Measurements from ENCODE around the gene TLE4.

TLE4 gene

DNA sequence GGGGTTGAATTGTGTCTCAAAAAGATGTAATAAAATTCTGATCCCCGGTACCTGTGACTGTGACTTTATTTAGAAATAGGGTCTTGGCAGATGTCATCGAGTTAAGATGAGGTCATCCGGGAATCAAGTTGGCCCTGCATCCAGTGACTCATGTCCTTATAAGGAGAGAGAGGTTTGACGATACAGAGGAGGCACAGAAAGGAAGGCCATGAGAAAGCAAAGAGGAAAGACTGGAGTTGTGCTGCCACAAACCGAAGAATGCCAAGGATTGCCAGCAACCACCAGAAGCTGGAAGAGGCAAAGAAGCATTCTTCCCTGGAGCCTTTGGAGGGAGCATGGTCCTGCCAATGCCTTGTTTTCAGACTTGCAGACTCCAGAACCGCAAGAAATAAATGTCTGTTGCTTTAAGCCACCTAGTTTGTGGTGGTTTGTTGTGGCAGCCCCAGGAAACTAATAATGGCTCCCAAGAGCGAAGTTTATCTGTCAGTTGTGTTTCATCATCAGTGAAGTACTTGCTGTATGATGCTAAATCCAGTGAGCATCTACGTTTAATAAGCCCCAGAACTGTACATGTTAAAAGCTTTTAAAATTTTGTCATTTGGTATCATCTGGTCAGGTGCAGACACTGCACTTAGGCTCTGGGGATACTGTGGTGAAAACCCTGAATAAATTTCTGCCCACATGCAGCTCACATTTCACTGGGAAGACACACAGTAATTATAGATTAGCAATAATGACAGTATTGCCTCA is 114.8 kb downstream of the TLE4 start:
- TF ChIP-seq, protein P1, sequence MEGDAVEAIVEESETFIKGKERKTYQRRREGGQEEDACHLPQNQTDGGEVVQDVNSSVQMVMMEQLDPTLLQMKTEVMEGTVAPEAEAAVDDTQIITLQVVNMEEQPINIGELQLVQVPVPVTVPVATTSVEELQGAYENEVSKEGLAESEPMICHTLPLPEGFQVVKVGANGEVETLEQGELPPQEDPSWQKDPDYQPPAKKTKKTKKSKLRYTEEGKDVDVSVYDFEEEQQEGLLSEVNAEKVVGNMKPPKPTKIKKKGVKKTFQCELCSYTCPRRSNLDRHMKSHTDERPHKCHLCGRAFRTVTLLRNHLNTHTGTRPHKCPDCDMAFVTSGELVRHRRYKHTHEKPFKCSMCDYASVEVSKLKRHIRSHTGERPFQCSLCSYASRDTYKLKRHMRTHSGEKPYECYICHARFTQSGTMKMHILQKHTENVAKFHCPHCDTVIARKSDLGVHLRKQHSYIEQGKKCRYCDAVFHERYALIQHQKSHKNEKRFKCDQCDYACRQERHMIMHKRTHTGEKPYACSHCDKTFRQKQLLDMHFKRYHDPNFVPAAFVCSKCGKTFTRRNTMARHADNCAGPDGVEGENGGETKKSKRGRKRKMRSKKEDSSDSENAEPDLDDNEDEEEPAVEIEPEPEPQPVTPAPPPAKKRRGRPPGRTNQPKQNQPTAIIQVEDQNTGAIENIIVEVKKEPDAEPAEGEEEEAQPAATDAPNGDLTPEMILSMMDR (IDR thresholded peaks at IDR 0.05; ENCODE audit: borderline replicate concordance, control extremely low read depth, extremely low read depth, insufficient read depth, missing control alignments): no peak
- in situ Hi-C loops (cut with MboI; ENCODE audit: low sequenced_read_pairs, unreplicated experiment): no loop called here
- no peak for DNase-seq (ENCODE audit: low spot score)

DNA sequence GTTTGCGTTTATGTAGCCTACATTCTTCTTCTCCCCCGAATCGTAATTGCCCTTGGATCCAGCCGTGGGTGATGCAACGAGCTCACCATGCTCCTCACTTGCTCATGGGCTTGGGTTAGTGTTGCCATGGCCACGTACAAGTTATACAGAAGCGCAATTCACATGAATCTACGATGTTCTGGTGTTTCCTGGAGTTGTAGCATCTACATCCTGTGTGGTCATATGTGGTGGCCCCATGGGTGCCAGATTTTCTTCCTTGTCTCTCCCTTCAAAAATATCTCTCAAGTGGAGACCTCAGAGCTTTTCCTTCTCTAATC is 115.3 kb downstream of the TLE4 start:
- in situ Hi-C loops (cut with MboI; ENCODE audit: low sequenced_read_pairs, unreplicated experiment): no loop called here
- TF ChIP-seq, protein P1 (IDR thresholded peaks at IDR 0.05; ENCODE audit: borderline replicate concordance, control extremely low read depth, extremely low read depth, insufficient read depth, missing control alignments): no peak
- no peak for DNase-seq (ENCODE audit: low spot score)

DNA sequence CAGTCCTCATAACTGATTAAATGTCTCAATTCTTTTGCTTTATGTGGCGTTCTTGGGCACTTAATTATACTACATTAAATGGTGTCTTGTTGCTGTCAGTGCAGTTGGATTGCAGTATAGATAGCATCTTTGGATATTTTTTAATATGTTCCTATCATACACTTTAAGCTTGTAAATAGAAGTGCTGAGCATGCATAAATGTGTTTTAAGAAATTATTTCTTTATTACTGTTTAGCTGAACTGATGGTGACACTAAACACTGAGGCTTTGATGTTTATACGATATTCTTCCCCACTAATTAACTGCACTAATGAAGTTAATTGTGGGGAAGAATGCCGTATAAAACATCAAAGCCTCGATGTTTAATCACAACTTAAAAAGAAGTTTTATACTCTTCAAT is 116.6 kb downstream of the TLE4 start:
- no peak for DNase-seq (ENCODE audit: low spot score)
- in situ Hi-C loops (cut with MboI; ENCODE audit: low sequenced_read_pairs, unreplicated experiment): no loop called here
- TF ChIP-seq, protein P1 (IDR thresholded peaks at IDR 0.05; ENCODE audit: borderline replicate concordance, control extremely low read depth, extremely low read depth, insufficient read depth, missing control alignments): no peak

DNA sequence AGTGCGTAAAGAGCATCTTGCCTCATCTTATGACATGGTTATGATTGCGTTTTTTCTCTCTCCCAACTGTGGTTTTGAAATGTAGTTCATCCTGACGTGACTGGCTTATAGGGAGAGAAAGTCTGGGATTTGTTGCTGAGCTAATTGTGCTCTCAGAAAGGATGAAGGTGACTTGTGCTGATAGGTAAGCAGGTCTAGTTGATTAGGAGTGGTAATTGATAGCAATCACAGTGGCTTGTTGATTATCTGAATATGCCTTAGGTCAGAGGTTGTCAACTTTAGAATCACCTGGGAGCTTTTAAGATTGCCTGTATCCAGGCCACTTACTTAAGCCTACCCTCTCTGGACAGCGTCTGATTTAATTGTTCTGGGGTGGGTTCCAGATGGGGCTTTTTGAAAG is 117.8 kb downstream of the TLE4 start:
- TF ChIP-seq, protein P1 (IDR thresholded peaks at IDR 0.05; ENCODE audit: borderline replicate concordance, control extremely low read depth, extremely low read depth, insufficient read depth, missing control alignments): no peak
- in situ Hi-C loops (cut with MboI; ENCODE audit: low sequenced_read_pairs, unreplicated experiment): no loop called here
- no peak for DNase-seq (ENCODE audit: low spot score)

DNA sequence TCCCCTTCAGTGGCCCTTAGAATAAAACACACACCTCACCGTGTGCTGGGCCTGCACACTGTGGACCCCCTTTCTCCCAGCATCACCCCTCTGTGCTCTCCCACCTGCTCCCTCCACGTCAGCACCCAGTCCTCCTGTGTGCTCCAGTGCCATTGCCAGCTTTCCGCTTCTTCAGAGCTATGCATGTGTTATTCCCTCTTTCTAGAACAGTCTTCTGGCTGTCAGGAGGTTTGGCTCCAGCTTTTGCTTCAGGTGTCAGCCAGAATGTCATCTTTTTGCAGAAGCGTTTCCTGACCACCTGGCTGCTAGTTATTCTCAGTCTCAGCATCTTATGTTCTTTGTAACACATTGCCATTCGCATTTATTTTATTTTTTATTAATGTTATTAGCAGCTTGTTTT is 119.7 kb downstream of the TLE4 start:
- TF ChIP-seq, protein P1 (IDR thresholded peaks at IDR 0.05; ENCODE audit: borderline replicate concordance, control extremely low read depth, extremely low read depth, insufficient read depth, missing control alignments): no peak
- in situ Hi-C loops (cut with MboI; ENCODE audit: low sequenced_read_pairs, unreplicated experiment): no loop called here
- no peak for DNase-seq (ENCODE audit: low spot score)

DNA sequence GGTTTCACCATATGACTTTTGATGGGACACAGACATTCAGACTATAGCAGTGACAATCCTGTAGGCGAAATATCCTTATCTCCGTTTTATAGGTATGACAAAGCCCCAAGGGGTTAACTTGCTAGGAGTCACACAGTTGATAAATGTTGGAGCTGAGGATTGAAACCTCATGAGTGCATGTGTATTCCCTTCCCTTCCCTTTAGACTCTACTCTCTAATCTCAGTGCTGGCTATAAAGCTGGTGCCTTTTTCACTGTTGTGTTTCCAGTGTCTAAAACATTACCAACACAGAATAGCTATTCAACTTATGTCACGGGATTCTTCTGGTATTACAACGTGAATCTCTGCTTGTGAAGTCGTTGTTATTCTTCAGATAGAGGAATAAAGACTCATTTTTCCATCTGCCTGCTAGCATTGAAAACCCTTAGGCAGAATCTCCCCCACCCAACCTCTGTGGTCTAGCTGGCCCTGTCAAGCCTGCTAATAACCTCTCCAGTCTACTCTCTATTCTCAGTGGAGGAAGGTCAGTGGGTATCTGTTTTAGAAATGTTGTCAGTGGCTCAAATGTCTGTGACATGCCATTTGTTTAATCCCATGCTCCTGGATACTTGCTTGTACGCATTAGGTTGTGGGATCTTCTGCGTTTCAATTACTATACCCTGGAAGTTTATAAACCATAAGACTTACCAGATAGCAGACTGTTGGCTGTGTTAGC is 121.2 kb downstream of the TLE4 start:
- in situ Hi-C loops (cut with MboI; ENCODE audit: low sequenced_read_pairs, unreplicated experiment): no loop called here
- no peak for DNase-seq (ENCODE audit: low spot score)
- TF ChIP-seq, protein P1 (IDR thresholded peaks at IDR 0.05; ENCODE audit: borderline replicate concordance, control extremely low read depth, extremely low read depth, insufficient read depth, missing control alignments): no peak

All from GM13976 (cell line).